AG08395 (cell line): ENCODE results near the gene TRPC4AP.

Experiments used
- DNase-seq: peaks from one replicate; pipeline ENCODE4 v3.0.0; 2012; ENCODE audit warnings: mixed read lengths, low spot score

TRPC4AP gene

GRCh38 chr20:34986311-34987287 lies 106.0 kb downstream of the TRPC4AP start:
- DNase-seq: no peak

- DNase-seq: no peak
These were observed 106.9 kb downstream of the TRPC4AP start for GRCh38 chr20:34985461-34986310.

- DNase-seq: no peak
These were observed 107.8 kb downstream of the TRPC4AP start for GRCh38 chr20:34984756-34985261.

GRCh38 chr20:34983995-34984735 lies 108.4 kb downstream of the TRPC4AP start:
- DNase-seq: no peak

- no peak for DNase-seq
These were observed 109.4 kb downstream of the TRPC4AP start for GRCh38 chr20:34983089-34983820.

- no peak for DNase-seq
These were observed 110.1 kb downstream of the TRPC4AP start for GRCh38 chr20:34982270-34983088.

- no peak for DNase-seq
These were observed 111.9 kb downstream of the TRPC4AP start for GRCh38 chr20:34980543-34981233.

- DNase-seq: no peak
These were observed 113.0 kb downstream of the TRPC4AP start for GRCh38 chr20:34979366-34980153.

GRCh38 chr20:34978092-34978744 lies 114.4 kb downstream of the TRPC4AP start:
- no peak for DNase-seq

- no peak for DNase-seq
These were observed 115.1 kb downstream of the TRPC4AP start for GRCh38 chr20:34977365-34978091.

- DNase-seq: no peak
These were observed 116.3 kb downstream of the TRPC4AP start for GRCh38 chr20:34976286-34976685.

GRCh38 chr20:34974246-34974645 lies 118.4 kb downstream of the TRPC4AP start:
- DNase-seq: no peak

GRCh38 chr20:34971561-34972235 lies 120.9 kb downstream of the TRPC4AP start:
- no peak for DNase-seq

- no peak for DNase-seq
These were observed 121.6 kb downstream of the TRPC4AP start for GRCh38 chr20:34970846-34971560.

GRCh38 chr20:34970193-34970840 lies 122.3 kb downstream of the TRPC4AP start:
- DNase-seq: no peak
